Measurements from ENCODE around the gene SH3BP2.

The SH3BP2 gene

GRCh38 chr4:2820216-2820982, 27.5 kb downstream of the SH3BP2 start:
- no peak for DNase-seq

GRCh38 chr4:2822461-2823300, 29.8 kb downstream of the SH3BP2 start:
- no peak for DNase-seq

- no peak for DNase-seq
These were observed 30.4 kb downstream of the SH3BP2 start for GRCh38 chr4:2823301-2823670.

DNA sequence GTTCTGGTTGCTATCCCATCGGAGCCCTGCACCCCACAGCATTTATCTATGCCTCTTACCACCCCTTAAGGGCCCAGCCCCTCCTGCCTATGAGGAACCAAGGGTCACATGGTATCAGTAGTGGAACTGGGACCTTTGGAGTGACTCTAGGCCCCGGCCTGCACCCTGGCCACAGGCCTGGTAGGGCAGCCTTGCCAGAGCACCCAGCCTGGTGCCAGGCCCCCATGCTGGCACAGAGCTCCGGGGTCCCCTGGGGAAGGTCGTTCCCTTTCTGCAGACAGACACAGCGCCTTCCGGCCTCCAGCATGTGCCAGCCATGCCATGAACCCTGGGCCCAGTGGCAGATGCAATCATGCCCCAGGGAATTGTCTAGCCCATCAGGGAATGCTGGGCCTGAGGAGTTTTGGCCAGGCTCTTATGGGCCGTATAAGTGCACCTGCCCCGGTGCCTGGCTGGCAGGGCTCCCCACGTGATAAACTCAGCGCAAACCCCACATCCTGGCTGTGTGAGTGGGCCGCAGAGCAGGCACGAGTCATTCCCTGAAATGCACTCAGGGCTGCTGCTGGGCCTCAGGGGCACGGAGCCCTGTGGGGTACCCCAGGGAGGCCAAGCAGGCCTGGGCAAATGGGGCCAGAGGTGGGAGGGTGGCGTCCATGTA, 30.9 kb downstream of the SH3BP2 start:
- DNase-seq: no peak

DNA sequence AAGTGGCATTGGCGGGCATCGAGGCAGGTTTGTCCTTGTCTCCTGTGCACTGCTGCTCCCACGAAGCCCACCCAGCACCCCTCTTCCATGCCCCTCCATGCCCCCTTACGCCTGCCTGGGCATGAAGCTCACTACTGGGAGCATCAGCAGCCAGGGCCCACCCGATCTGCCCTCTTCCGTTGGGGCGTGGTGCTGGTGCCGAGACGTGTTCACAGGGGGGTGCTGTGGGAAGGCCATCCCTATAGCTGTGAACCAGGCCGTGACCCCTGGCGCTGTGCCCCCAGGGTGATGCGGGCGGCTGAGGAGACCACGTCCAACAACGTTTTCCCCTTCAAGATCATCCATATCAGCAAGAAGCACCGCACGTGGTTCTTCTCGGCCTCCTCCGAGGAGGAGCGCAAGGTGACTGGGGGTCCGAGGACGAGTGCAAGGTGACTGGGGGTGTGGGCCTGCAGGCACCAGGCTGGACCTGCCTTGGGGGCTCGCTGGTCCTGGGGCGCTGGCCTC, 31.5 kb downstream of the SH3BP2 start:
- no peak for DNase-seq

DNA sequence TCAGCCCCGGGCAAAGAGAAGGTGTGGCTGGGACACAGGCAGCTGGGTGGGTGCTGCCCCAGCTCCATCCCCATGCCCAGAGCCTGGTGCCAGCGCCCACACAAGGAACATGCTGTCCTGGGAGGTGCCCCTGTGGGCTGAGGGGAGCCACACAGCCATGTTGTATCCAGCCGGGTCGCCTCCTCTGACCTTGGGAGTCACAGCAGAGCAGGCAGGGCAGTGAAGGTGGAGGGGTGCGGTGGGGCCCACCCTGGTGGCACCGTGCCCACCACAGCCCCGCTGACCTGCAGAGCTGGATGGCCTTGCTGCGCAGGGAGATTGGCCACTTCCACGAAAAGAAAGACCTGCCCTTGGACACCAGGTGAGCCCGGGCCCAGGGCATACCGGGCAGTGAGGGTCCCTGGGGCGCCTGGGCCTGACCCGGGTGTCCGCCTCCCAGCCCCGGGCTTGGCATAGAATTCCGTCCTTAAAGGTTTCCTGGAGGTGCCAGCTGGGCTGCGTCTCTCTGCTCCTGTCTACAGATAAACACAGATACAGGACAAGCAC, 32.0 kb downstream of the SH3BP2 start:
- no peak for DNase-seq

- DNase-seq: no peak
These were observed 32.9 kb downstream of the SH3BP2 start for GRCh38 chr4:2825740-2826139.

GRCh38 chr4:2827071-2827873, 34.4 kb downstream of the SH3BP2 start:
- DNase-seq: no peak

GRCh38 chr4:2827874-2828751, 35.2 kb downstream of the SH3BP2 start:
- DNase-seq: no peak

GRCh38 chr4:2828758-2829181, 35.9 kb downstream of the SH3BP2 start:
- DNase-seq: no peak

- DNase-seq: no peak
These were observed 36.5 kb downstream of the SH3BP2 start for GRCh38 chr4:2829321-2829932.

DNA sequence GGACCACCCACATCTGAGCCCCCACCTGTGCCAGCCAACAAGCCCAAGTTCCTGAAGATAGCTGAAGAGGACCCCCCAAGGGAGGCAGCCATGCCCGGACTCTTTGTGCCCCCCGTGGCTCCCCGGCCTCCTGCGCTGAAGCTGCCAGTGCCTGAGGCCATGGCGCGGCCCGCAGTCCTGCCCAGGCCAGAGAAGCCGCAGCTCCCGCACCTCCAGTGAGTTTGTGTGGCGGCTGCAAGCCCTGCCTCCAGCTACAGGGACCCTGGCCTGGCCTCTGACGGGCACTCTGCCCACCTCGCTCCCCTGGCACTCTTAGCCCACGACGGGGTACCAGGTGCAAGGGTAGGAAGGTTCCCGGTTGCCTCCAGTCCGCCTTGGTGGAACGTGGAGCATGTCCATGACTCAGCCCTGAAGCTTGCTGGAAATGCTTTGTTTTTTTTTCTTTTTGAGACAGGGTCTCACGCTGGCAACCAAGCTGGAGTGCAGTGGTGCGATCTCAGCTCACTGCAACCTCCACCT, 37.1 kb downstream of the SH3BP2 start:
- no peak for DNase-seq

DNA sequence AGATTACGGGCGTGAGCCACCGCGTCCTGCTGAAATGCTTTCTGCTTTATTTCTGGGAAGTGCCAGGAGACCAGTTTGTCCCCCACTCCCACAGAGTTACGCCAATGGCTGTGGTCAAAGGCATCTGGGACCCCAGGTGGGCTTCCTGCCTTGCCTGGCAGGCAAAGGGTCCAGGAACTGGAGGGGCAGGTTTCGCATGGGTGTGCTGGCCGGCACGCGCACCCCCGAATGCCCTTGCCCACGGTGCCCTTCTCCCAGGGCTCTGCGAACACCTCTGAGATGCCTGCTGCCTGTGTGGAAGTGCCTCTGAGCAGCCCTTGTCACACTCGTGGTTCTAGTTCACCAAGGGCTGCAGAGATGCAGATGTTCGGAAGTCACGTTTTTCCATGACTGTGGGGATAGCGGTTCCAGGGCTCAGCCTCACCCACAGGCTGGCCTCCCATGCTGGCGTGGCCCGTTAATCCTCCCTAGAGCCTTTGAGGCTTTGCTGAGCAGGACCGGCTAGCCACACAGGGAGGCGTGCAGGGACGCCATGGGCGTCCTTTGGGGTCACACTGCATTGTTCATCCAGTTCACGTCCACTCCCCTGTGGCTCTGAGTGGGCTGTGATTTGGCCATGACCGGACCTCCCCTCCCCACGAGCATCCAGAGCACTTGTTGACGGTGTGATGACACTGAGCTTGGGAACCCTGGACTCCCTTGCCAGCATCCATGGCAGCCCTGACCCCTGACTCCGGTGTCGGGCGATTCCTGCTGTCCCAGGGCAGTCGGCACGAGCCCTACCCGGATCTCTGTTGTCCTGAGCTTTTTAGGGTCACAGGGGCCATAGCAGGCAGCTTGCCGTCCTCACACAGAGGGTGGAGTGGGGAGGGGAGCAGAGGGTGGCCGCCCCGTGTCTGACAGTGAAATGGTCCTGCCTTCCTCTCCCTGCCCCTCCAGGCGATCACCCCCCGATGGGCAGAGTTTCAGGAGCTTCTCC, 38.0 kb downstream of the SH3BP2 start:
- no peak for DNase-seq

DNA sequence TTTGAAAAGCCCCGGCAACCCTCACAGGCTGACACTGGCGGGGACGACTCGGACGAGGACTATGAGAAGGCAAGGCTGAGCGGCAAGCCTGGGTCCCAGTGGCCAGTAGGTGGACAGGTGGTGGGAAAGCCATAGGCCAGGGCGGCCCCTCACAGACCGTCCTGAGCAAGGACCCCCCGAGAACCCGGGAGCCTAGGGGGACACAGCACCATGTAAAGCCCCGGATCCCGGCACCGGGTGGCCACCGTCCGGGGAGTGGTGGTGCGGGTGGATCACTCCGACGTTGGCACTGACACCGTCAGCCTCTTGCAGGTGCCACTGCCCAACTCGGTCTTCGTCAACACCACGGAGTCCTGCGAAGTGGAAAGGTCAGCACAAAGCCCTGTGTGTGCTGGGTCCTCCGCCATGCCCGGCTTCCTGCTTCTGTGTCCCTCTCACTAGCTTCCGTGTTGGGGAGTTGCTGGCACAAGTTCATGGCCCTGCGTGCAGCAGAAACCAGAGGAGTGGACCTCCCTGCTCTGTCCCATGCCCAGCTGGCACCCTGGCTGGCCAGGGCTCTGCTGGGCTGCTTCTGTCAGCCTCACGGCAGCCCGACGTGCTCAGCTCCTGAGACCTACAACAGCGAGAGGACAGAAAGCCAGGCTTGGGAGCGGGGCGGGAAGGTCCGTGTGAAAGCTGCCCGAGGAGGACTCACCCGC, 38.9 kb downstream of the SH3BP2 start:
- DNase-seq: no peak

GRCh38 chr4:2832309-2832980, 39.6 kb downstream of the SH3BP2 start:
- no peak for DNase-seq

DNA sequence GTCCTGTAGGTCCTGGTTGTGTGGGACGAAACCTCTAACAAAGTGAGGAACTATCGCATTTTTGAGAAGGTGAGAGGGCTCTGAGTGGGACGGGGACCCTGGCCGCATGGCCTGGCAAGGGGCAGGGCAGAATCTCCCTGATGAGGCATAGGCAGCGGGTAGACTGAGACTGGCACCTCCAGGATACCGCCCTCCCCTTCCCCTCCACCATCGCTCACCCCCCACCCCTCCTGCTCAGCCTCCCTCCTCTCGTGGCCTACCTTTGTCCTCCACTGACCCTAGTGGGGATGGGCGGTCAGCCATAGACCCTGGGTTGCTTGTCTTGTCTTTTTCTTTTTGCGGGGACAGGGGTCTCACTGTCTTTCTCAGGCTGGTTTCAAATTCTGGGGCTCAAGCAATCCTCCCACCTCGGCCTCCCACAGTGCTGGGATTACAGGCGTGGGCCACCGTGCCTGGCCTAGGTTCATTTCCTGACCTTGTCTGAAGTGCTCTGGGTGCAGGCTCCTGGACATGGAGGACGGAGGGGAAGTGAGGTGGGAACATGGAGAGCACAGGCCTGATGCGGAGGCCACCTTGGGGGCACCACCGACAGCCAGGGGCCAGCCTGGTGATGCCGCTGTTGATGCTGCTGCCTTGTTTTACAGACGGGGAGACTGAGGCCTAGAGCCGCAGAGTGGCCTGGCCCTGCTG, 40.2 kb downstream of the SH3BP2 start:
- DNase-seq: no peak

DNA sequence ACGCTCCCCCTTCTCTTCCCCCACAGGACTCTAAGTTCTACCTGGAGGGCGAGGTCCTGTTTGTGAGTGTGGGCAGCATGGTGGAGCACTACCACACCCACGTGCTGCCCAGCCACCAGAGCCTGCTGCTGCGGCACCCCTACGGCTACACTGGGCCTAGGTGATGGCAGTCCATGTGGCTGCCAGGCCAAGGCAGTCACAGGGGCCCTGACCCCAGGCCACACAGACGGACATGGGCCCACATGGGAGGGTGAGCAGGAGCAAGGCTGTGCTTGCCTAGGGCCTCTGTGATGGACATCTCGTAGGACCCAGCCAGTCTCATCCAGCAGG, 40.8 kb downstream of the SH3BP2 start:
- no peak for DNase-seq
